Measurements from ENCODE around the gene KIAA0232. TPM values are rescaled to one million over a fixed set of nuclear protein-coding genes. Genes with fewer than 3 reads are reported as not detected.

Gene KIAA0232
- total and polyA plus RNA-seq, 12 donors, result 7.3 to 45.2 (median 27.4) TPM

DNA sequence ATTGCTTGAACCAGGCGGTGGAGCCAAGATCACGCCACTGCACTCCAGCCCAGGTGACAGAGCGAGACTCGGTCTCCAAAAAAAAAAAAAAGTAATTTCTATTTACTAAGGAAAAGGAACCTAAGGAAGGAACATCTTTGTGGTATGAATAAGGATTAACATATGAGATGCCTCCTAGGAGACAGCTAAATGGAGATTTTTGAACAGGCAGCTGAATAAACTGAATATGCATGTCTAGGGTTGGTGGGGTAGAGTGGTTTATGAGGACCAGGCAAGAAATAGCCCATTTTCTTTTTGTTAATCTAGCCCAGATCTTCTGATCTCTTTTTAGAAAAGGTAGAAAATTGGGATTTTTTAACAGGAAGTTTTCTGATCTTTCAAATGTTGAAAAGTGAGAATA is 67.2 kb downstream of the KIAA0232 start:
- intact Hi-C loops (cut with DNase I), result no loop called here
- WGBS, 4 donors, result 97 to 100% (median 99%) methylated on average over 4 of the region's 4 CpGs
- no peak for DNase-seq
- no peaks in the 10 kb centered on the region for H3K4me1 ChIP-seq (replicated peaks in 1 of 2)
- H3K9me3 ChIP-seq (replicated peaks in 1 of 3), result no peaks in the 10 kb centered on the region
- no peak overlapping the region for H3K4me3 ChIP-seq
- H3K27ac ChIP-seq, result no peak overlapping the region
- H3K36me3 ChIP-seq (replicated peaks in 1 of 2), result peaks cover 0 to 3% of the 10 kb centered on the region in 2 donors
- no peaks in the 10 kb centered on the region for H3K27me3 ChIP-seq
- TF ChIP-seq POLR2A (IDR thresholded peaks at IDR 0.05) (no peak), CTCF (IDR thresholded peaks at IDR 0.05) (no peak)

- Histone ChIP-seq H3K9me3 (replicated peaks in 1 of 3) (no peaks in the 10 kb centered on the region), H3K36me3 (replicated peaks in 1 of 2) (peaks cover 0 to 3% of the 10 kb centered on the region in 2 donors), H3K4me1 (replicated peaks in 1 of 2) (peaks cover 9 to 13% of the 10 kb centered on the region in 2 donors), H3K27ac (no peak overlapping the region), H3K27me3 (no peaks in the 10 kb centered on the region), H3K4me3 (no peak overlapping the region)
- TF ChIP-seq POLR2A (IDR thresholded peaks at IDR 0.05) (no peak), CTCF (IDR thresholded peaks at IDR 0.05) (no peak)
- intact Hi-C loops (cut with DNase I), result no loop called here
- 90 to 97% (median 96%) methylated on average over 5 of the region's 5 CpGs for WGBS, 4 donors
- DNase-seq, result no peak
Measured at GRCh38 chr4:6851431-6851830, 68.9 kb downstream of the KIAA0232 start.

DNA sequence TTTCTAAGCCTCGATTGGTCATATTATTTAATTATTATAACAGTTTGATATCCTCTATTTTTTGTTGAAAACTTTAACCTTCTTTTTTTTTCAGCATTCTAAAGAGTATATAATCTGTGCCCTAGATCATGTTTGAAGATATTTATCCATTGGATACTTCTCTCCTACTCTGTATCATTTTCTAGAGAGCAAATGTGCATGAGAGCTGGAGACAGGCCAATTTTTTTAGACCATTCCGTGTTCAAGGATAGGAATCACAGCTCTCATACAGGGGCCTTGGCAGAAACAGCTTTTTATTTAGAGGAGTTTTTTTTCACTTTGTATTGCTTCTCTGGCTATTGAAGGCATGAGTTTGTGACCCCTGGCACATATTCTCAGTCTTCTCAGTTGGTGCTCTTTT is 69.4 kb downstream of the KIAA0232 start:
- WGBS, 4 donors, result 58 to 66% (median 62%) methylated on average over 2 of the region's 2 CpGs
- intact Hi-C loops (cut with DNase I), result no loop called here

DNA sequence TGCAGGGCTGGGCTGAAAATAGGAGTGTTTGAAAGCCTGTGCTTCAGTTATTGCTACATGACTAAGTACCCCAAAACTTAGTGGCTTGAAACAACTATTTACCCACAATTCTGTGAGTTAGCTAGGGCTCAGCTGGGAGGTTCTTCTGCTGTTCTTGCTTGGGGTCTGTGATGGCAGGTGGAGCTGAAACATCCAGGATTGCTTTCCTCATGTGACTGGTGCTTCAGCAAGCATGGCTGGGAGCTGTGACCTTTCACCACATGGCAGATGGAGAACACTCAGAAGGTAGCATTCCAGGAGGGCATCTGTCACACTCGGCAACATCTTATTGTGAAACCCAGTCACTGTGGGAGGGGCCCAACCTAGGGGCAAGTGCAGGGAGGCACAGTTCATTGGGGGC is 70.1 kb downstream of the KIAA0232 start:
- Histone ChIP-seq H3K27ac (no peak overlapping the region), H3K4me3 (no peak overlapping the region), H3K4me1 (replicated peaks in 1 of 2) (peaks cover 9 to 13% of the 10 kb centered on the region in 2 donors), H3K36me3 (replicated peaks in 1 of 2) (peaks cover 0 to 3% of the 10 kb centered on the region in 2 donors), H3K9me3 (replicated peaks in 1 of 3) (no peaks in the 10 kb centered on the region), H3K27me3 (no peaks in the 10 kb centered on the region)
- WGBS, 4 donors, result 0 to 97% (median 30%) methylated on average over 1 of the region's 1 CpG
- intact Hi-C loops (cut with DNase I), result no loop called here
- TF ChIP-seq CTCF (IDR thresholded peaks at IDR 0.05) (no peak), POLR2A (IDR thresholded peaks at IDR 0.05) (no peak)
- DNase-seq, result no peak

More for the DNA sequence above, 69.4 kb downstream of the KIAA0232 start:
- Histone ChIP-seq H3K36me3 (replicated peaks in 1 of 2) (peaks cover 0 to 3% of the 10 kb centered on the region in 2 donors), H3K27ac (no peak overlapping the region), H3K4me1 (replicated peaks in 1 of 2) (peaks cover 9 to 13% of the 10 kb centered on the region in 2 donors), H3K9me3 (replicated peaks in 1 of 3) (no peaks in the 10 kb centered on the region), H3K4me3 (no peak overlapping the region), H3K27me3 (no peaks in the 10 kb centered on the region)
- no peak for TF ChIP-seq CTCF (IDR thresholded peaks at IDR 0.05)
- TF ChIP-seq POLR2A (IDR thresholded peaks at IDR 0.05), result no peak
- DNase-seq, result peak in 2 of 7 donors; percentile 36 to 51
